HG02763 (cell line): ENCODE data around the gene GABRE.

Experiments
- ATAC-seq: cut with Tn5 transposase; IDR thresholded peaks from one replicate; pipeline ENCODE4 v1.9.1; 2021; ENCODE audit warnings: mild to moderate bottlenecking, moderate library complexity; ENCODE audit not compliant: unreplicated experiment

GABRE gene

GRCh38 chrX:151974336-151975227 lies at the start of gene GABRE:
TSS of gene GABRE (minus strand) at chrX:151974676. CDS start at chrX:151974625, 51 bp downstream.
- ATAC-seq: no peak

GRCh38 chrX:152020888-152021287 lies 46.4 kb upstream of the GABRE start:
- ATAC-seq: no peak

- no peak for ATAC-seq
Measured at GRCh38 chrX:151999813-152000212, 25.3 kb upstream of the GABRE start.

GRCh38 chrX:151997539-151997938 lies 23.1 kb upstream of the GABRE start:
- ATAC-seq: no peak

GRCh38 chrX:151996347-151996746 lies 21.9 kb upstream of the GABRE start:
- no peak for ATAC-seq

- ATAC-seq: no peak
Measured at GRCh38 chrX:151994476-151994875, 20.0 kb upstream of the GABRE start.

GRCh38 chrX:151988706-151989299 lies 14.3 kb upstream of the GABRE start:
- no peak for ATAC-seq

GRCh38 chrX:151987108-151987507 lies 12.6 kb upstream of the GABRE start:
- no peak for ATAC-seq

- no peak for ATAC-seq
Measured at GRCh38 chrX:151985955-151986354, 11.5 kb upstream of the GABRE start.

GRCh38 chrX:151985531-151985930 lies 11.1 kb upstream of the GABRE start:
- ATAC-seq: no peak

- ATAC-seq: no peak
Measured at GRCh38 chrX:151984902-151985301, 10.4 kb upstream of the GABRE start.

GRCh38 chrX:151984328-151984727 lies 9.9 kb upstream of the GABRE start:
- no peak for ATAC-seq

GRCh38 chrX:151983186-151983585 lies 8.7 kb upstream of the GABRE start:
- no peak for ATAC-seq

GRCh38 chrX:151982222-151982621 lies 7.7 kb upstream of the GABRE start:
- no peak for ATAC-seq

- ATAC-seq: no peak
Measured at GRCh38 chrX:151981129-151981528, 6.7 kb upstream of the GABRE start.

GRCh38 chrX:151977923-151978322 lies 3.4 kb upstream of the GABRE start:
- ATAC-seq: no peak

GRCh38 chrX:151977009-151977408 lies 2.5 kb upstream of the GABRE start:
- ATAC-seq: no peak

- no peak for ATAC-seq
Measured at GRCh38 chrX:151975736-151976275, 1.3 kb upstream of the GABRE start.

GRCh38 chrX:151975228-151975593 lies 735 bp upstream of the GABRE start:
- no peak for ATAC-seq

- ATAC-seq: no peak
Measured at GRCh38 chrX:151973851-151974335, 583 bp downstream of the GABRE start.

GRCh38 chrX:151973060-151973661 lies 1.3 kb downstream of the GABRE start:
- no peak for ATAC-seq

- ATAC-seq: no peak
Measured at GRCh38 chrX:151970661-151971060, 3.8 kb downstream of the GABRE start.
